Measurements from ENCODE around the gene MZT2B.
"Not testable (repeated sequence)": the region's sequence is repeated elsewhere in the genome, so short reads cannot be mapped to it uniquely, and the experiment has no call there.

The MZT2B gene, protein sequence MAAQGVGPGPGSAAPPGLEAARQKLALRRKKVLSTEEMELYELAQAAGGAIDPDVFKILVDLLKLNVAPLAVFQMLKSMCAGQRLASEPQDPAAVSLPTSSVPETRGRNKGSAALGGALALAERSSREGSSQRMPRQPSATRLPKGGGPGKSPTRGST
- 20.9 to 71.1 (median 37.1) reads per million in 17 experiments for total RNA-seq

GRCh38 chr2:130181880-130182682 lies at the start of gene MZT2B:
TSS of gene MZT2B (plus strand) at chr2:130182262. CDS start at chr2:130182283, 21 bp downstream.
- peak; percentile 93 to 97 (median 94) for DNase-seq

GRCh38 chr2:130135692-130136541 lies 46.1 kb upstream of the MZT2B start:
- DNase-seq, result no peak

DNA sequence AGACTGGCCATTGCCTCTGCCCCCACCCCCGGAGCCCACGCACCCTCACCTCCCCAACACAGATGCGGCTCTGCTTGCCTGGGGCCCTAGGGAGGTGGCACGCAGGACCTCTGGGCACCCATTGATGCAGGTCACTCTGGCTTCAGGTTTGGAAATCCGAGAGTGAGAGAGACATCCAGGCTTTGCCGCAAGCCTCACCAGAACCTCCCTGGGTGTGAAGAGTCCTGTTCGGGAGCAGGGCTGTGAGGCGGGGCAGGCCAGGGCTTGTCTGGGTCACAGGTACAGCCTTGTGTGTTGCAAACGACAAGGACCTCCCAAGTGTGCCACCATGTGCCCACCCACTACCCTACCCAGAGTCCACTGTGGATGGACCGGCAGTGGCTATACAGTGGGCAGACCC lies 45.5 kb upstream of the MZT2B start:
- not testable (repeated sequence) for DNase-seq

- DNase-seq, result not testable (repeated sequence)
Observed at GRCh38 chr2:130137118-130137517, 44.9 kb upstream of the MZT2B start.

- not testable (repeated sequence) for DNase-seq
Observed at GRCh38 chr2:130138326-130138725, 43.7 kb upstream of the MZT2B start.

GRCh38 chr2:130138841-130139251 lies 43.2 kb upstream of the MZT2B start:
- DNase-seq, result not testable (repeated sequence)

DNA sequence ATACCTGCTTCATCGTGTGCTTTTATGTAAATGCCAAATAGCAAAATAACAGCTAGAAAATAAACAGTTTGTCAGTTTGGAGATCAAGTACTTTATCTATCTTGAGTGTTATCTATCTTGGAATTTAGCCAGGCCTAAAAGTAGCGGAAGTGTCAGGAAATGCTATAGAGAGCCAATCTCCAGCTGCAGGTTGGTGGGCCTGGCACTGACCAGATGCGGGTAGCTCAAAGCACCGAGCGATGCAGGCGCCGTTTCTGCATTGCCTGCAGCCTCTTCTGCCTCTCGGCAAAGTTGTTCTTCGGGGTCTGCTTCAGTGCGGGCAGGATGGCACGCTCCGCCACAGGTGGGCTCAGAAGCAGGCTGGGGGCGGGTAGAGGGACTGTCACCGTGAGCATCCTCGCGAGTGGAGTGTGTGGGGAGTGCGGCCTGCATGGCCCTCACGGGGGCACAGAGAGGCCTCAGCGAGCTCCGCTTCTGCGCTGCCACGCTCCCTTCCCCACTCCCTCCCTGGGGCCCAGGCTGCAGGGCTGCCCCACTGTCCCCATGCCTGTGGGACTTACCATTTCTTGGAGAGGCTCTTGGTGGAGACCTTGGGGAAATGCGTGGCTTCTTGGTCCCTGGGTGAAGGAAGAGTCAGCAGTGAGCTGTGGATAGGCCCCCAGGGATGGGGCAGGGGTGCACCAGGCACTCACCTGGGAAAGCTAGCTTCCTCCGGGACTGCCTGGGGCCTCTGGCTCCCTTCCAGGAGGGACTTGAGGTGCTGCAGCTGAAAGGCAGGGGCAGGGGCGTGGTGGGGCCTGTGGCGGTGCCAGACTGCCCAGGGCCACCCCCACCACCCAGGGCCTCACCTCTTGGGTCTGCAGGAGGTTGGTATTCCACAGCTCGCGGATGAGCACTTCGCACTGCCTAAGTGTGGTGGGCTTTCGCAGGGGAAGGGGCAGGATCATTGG lies 42.5 kb upstream of the MZT2B start:
- not testable (repeated sequence) for DNase-seq

- DNase-seq, result not testable (repeated sequence)
Observed at GRCh38 chr2:130140516-130140915, 41.5 kb upstream of the MZT2B start.

GRCh38 chr2:130141002-130141401 lies 41.1 kb upstream of the MZT2B start:
- DNase-seq, result not testable (repeated sequence)

DNA sequence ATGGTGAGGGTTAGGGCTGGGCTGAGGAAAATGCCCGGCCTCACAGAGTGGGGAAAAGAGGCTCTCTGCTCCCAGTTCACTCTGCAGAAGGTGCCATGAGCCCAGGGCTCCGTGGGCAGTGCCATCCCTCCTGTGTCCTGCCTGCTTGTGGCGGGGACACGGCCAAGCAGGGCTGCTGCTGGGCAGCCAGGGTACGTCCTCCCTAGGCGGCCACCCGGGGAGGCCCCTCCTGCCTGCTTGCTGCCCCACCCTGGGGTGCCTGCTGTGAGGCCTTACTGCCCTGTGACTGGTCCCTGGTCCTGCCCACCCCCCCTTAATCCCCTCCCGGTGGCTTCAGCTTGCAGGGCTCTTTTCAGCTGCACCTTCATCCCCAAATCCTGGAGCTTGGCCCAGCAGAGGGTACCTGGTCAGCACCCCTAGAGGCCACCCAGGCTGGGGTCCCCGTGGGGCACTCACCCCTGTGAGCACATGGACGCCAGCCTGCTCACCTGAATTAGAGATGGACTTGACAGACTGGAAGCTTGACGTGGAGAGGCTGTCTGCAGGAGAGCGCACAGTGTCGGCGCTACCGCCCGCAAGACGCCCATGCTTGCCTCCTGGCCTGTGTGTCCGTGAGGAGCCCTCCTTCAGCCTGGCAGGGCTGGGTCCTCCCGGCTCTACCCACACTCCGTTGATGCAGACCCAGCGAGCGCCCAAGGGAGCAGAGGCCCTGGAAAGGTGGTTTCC lies 40.3 kb upstream of the MZT2B start:
- not testable (repeated sequence) for DNase-seq

- not testable (repeated sequence) for DNase-seq
Observed at GRCh38 chr2:130142396-130143265, 39.4 kb upstream of the MZT2B start.

- not testable (repeated sequence) for DNase-seq
Observed at GRCh38 chr2:130143266-130144039, 38.6 kb upstream of the MZT2B start.

DNA sequence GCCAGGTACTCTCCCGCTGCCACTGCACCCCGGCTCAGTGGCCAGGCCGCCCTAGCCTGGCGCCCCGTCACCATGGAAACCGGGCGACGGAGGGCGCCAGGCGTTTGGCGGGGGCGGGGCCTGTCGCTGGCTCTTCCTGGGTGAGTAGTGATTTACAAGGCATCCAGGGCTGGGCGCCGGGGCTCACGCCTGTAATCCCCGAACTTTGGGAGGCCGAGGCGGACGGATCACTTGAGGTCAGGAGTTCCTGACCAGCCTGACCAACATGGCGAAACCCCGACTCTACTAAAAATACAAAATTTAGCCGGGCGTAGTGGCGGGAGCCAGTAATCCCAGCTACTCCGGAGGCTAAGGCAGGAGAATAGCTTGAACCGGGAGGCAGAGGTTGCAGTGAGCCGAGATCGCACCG lies 37.1 kb upstream of the MZT2B start, which contains the start of gene CCDC74B:
TSS of gene CCDC74B (minus strand) at position 107 of the 409 bp plus-strand sequence. CDS start 116 bp downstream, outside the sequence.
- peak; percentile 4 to 45 (median 18) for DNase-seq

GRCh38 chr2:130148515-130148914 lies 33.5 kb upstream of the MZT2B start:
- DNase-seq, result not testable (repeated sequence)

- DNase-seq, result no peak
Observed at GRCh38 chr2:130150181-130151144, 31.6 kb upstream of the MZT2B start.

DNA sequence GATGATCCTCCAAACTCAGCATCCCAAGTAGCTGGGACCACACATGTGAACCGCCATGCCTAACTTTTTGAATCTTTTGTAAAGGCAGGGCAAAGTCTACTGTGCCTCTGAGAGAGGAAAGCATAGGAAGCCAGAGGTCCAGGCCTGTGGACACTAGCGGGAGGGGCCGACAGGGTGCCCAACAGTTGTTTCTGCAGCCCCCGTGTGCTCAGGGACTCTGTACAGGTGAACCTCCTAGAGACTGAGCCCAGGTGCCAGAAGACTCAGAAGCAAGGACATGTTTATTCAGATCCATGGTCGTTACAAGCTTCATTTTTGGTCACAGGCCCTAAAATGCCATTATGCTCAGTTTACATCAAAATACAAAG lies 30.9 kb upstream of the MZT2B start:
- not testable (repeated sequence) for DNase-seq

- not testable (repeated sequence) for DNase-seq
Observed at GRCh38 chr2:130152136-130152815, 29.8 kb upstream of the MZT2B start.

All from suppressor macrophage (primary cell).